Neuronal stem cell (in vitro differentiated cells): ENCODE data around the gene RANBP10.

Experiments used
- DNase-seq: peaks from one replicate; pipeline ENCODE4 v3.0.0-alpha.2; 2013; ENCODE audit warnings: low spot score
- H2AFZ ChIP-seq: one replicate; pipeline ENCODE4 v1.6.1; 2013; ENCODE audit warnings: mild to moderate bottlenecking, low read length, inconsistent platforms
- H2AK5ac ChIP-seq: 2 replicates; pipeline ENCODE4 v1.6.1; 2013; ENCODE audit warnings: low read depth, mild to moderate bottlenecking, inconsistent platforms, low read length, moderate library complexity, mixed read lengths
- H2BK120ac ChIP-seq: 2 replicates; pipeline ENCODE4 v1.6.1; 2013; ENCODE audit warnings: low read depth, mild to moderate bottlenecking, inconsistent platforms, low read length, moderate library complexity, mixed read lengths
- H2BK12ac ChIP-seq: one replicate; pipeline ENCODE4 v1.6.1; 2013; ENCODE audit warnings: low read length, inconsistent platforms
- H2BK15ac ChIP-seq: 2 replicates; pipeline ENCODE4 v1.6.1; 2013; ENCODE audit warnings: mild to moderate bottlenecking, low read length, inconsistent platforms, mixed read lengths
- H2BK5ac ChIP-seq: one replicate; pipeline ENCODE4 v1.6.1; 2013; ENCODE audit warnings: inconsistent platforms, mild to moderate bottlenecking, low read length, moderate library complexity
- H3K14ac ChIP-seq: one replicate; pipeline ENCODE4 v1.6.1; 2013; ENCODE audit warnings: low read length, inconsistent platforms
- H3K18ac ChIP-seq: 2 replicates; pipeline ENCODE4 v1.6.1; 2013; ENCODE audit warnings: low read length, inconsistent platforms
- H3K23ac ChIP-seq: 2 replicates; pipeline ENCODE4 v1.6.1; 2013; ENCODE audit warnings: low read depth, mild to moderate bottlenecking, mixed read lengths, low read length, inconsistent platforms; ENCODE audit not compliant: poor library complexity
- H3K27ac ChIP-seq: replicated peaks from 3 replicates; pipeline ENCODE4 v1.5.1; 2013; ENCODE audit warnings: low read length, inconsistent platforms
- H3K27me3 ChIP-seq, 3 experiments: 2 replicates each; pipeline ENCODE4 v1.6.1; 2013; ENCODE audit warnings: low read length in 3 of 3, mild to moderate bottlenecking in 2 of 3, inconsistent platforms in 1 of 3, low read depth in 1 of 3, mixed read lengths in 1 of 3, moderate library complexity in 1 of 3; ENCODE audit not compliant: control insufficient read depth in 3 of 3, insufficient read depth in 3 of 3
- H3K36me3 ChIP-seq, 2 donors: replicated peaks in 1 of 2; 2 replicates each; pipeline ENCODE4 v1.6.1; 2013; ENCODE audit warnings: low read length in 2 of 2; ENCODE audit not compliant: control insufficient read depth in 2 of 2, insufficient read depth in 2 of 2
- H3K4ac ChIP-seq: 2 replicates; pipeline ENCODE4 v1.6.1; 2013; ENCODE audit warnings: inconsistent platforms, mild to moderate bottlenecking, low read length, moderate library complexity
- H3K4me1 ChIP-seq, 2 donors: 1 replicate in 1 of 2; 2 replicates in 1 of 2; pipeline ENCODE4 v1.6.1; 2013; ENCODE audit warnings: low read length in 2 of 2, low read depth in 1 of 2; ENCODE audit not compliant: control insufficient read depth in 2 of 2, insufficient read depth in 1 of 2
- H3K4me2 ChIP-seq: one replicate; pipeline ENCODE4 v1.6.1; 2013; ENCODE audit warnings: mild to moderate bottlenecking, low read length, inconsistent platforms; ENCODE audit not compliant: insufficient read depth, poor library complexity, severe bottlenecking
- H3K4me3 ChIP-seq, 2 donors: 2 replicates each; pipeline ENCODE4 v1.5.1; 2013; ENCODE audit warnings: low read length in 2 of 2, mild to moderate bottlenecking in 2 of 2, inconsistent platforms in 1 of 2, moderate library complexity in 1 of 2
- H3K79me1 ChIP-seq: one replicate; pipeline ENCODE4 v1.6.1; 2013; ENCODE audit warnings: low read depth, mild to moderate bottlenecking, inconsistent platforms, low read length, moderate library complexity
- H3K9ac ChIP-seq: one replicate; pipeline ENCODE4 v1.6.1; 2013; ENCODE audit warnings: mild to moderate bottlenecking, low read depth, low read length, inconsistent platforms; ENCODE audit not compliant: poor library complexity
- H3K9me3 ChIP-seq, 2 donors: replicated peaks in 1 of 2; 2 replicates each; pipeline versions ENCODE3 to v1.6.1; 2013; ENCODE audit warnings: low read length in 2 of 2, mild to moderate bottlenecking in 2 of 2, inconsistent platforms in 1 of 2, low read depth in 1 of 2, mixed read lengths in 1 of 2, moderate library complexity in 1 of 2; ENCODE audit not compliant: control insufficient read depth in 2 of 2, insufficient read depth in 1 of 2
- H4K8ac ChIP-seq: one replicate; pipeline ENCODE4 v1.6.1; 2013; ENCODE audit warnings: low read depth, mild to moderate bottlenecking, inconsistent platforms, low read length, moderate library complexity
- H4K91ac ChIP-seq: one replicate; pipeline ENCODE4 v1.6.1; 2013; ENCODE audit warnings: low read length, low read depth, mild to moderate bottlenecking, inconsistent platforms; ENCODE audit not compliant: poor library complexity
- WGBS, 2 donors: extraction: QIAGEN DNeasy Blood & Tissue Kit; methylation state at CpG; one replicate each; pipeline ENCODE4 v1.1.7; 2013; ENCODE audit warnings: missing lambda C conversion rate in 2 of 2, mixed read lengths in 1 of 2; ENCODE audit not compliant: insufficient read length in 2 of 2, insufficient replicate concordance in 1 of 2; ENCODE audit errors: extremely low coverage in 2 of 2; 5-methylcytosine and 5-hydroxymethylcytosine counted together

Gene RANBP10

DNA sequence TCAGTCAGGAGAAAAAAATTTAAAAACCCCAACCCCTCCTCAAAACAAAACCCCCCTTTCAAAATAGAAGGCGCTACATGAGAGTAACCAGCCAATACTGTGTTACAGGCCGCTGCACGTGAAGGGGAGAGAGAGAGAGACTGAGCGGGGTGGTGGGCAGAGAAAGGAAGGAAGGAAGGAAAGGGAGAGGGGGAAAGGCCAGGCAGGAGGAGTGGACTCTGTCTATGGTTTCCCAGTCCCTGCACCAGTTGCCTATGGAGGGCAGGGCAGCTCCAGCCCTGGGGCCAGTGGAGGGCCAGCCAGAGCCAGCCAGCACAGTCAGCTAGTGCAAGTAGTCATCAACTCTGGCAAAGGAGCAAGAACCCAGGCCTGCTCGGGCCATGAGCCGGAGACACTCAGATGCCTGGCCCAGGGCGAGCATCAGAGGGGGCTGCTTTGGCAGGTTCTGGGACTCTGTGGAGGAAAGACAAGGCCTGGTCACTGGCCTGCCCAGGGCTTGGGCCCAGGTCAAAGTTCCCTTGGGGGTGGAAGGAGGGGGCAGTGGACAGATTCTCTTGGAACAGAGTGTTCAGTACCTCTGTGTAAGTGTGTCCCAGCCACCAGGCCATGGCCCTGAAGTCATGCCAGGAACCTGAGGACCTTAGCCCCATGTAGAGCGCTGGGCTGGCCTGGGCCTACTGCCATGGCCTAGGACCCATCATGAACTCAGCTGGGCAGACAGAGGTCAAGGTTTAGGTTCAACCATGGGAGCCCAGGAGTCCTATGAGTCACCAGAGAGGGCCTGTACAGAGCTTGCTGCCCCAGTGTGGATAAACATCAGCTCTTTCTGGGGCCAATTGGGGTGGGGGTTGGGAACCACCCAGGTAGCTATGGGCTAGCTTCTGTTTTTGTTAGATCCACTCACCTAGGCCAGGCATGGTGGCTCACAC is 80.0 kb downstream of the RANBP10 start:
- Histone ChIP-seq H4K8ac (no peak overlapping the region), H3K36me3 (peaks cover 49 to 80% of the 10 kb centered on the region in 2 donors), H3K9me3 (no peaks in the 10 kb centered on the region), H3K4me3 (no peak overlapping the region), H3K14ac (no peak overlapping the region), H3K4me2 (no peak overlapping the region), H3K79me1 (no peaks in the 10 kb centered on the region), H3K23ac (no peak overlapping the region), H3K4me1 (no peaks in the 10 kb centered on the region), H3K18ac (no peak overlapping the region), H3K4ac (no peak overlapping the region), H3K9ac (no peak overlapping the region), H2BK120ac (no peak overlapping the region), H2BK5ac (no peak overlapping the region), H3K27me3 (no peaks in the 10 kb centered on the region), H4K91ac (no peak overlapping the region), H2BK15ac (no peak overlapping the region), H3K27ac (no peak overlapping the region), H2AFZ (no peak overlapping the region), H2BK12ac (no peak overlapping the region), H2AK5ac (no peak overlapping the region)
- no CpG with 5 or more reads among the region's 8 CpGs for WGBS, 2 donors
- no peak for DNase-seq

DNA sequence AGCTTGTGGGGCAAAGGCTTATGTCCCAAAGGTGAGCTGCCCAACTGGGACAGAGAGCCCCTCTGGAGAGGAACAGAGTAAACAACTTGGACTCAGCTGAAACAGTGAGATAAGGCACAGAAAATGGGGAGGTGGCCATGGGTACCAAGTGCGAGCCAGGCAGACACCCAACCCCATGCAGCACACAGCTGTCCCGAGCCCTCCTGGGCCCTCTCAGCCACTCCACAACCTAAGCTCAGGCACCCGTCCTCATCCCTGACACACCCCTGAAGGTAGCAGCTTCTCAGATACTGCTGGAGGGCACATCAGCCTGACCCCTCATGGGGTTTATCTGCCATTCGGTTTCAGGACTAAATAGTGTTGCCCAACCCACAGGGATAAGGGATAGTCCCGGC is 82.5 kb downstream of the RANBP10 start:
- no peak for DNase-seq
- Histone ChIP-seq H3K4me1 (peaks cover 4 to 7% of the 10 kb centered on the region in 2 donors), H3K79me1 (no peaks in the 10 kb centered on the region), H3K27me3 (no peaks in the 10 kb centered on the region), H3K36me3 (peaks cover 28 to 55% of the 10 kb centered on the region in 2 donors), H2BK15ac (no peak overlapping the region), H3K9me3 (no peaks in the 10 kb centered on the region), H2BK12ac (no peak overlapping the region), H3K18ac (no peak overlapping the region), H2AFZ (no peak overlapping the region), H3K27ac (no peak overlapping the region), H4K91ac (no peak overlapping the region), H4K8ac (no peak overlapping the region), H3K4ac (no peak overlapping the region), H2BK5ac (no peak overlapping the region), H3K23ac (no peak overlapping the region), H2AK5ac (no peak overlapping the region), H3K9ac (no peak overlapping the region), H3K14ac (no peak overlapping the region), H3K4me3 (no peak overlapping the region), H2BK120ac (no peak overlapping the region), H3K4me2 (no peak overlapping the region)
- WGBS, 2 donors = no CpG with 5 or more reads among the region's 5 CpGs

- Histone ChIP-seq H3K27ac (no peak overlapping the region), H4K8ac (no peak overlapping the region), H3K14ac (no peak overlapping the region), H2BK120ac (no peak overlapping the region), H3K18ac (no peak overlapping the region), H3K27me3 (no peaks in the 10 kb centered on the region), H3K23ac (peak overlapping the region; percentile 13), H3K79me1 (no peaks in the 10 kb centered on the region), H4K91ac (peak overlapping the region; percentile 46), H3K4me1 (peaks cover 4 to 7% of the 10 kb centered on the region in 2 donors), H2AFZ (no peak overlapping the region), H3K36me3 (peaks cover 23 to 49% of the 10 kb centered on the region in 2 donors), H3K4ac (no peak overlapping the region), H2BK15ac (no peak overlapping the region), H3K4me3 (peak overlapping the region in 1 of 2 donors; percentile 21), H3K9ac (peak overlapping the region; percentile 27), H2AK5ac (no peak overlapping the region), H3K4me2 (no peak overlapping the region), H2BK5ac (no peak overlapping the region), H3K9me3 (no peaks in the 10 kb centered on the region), H2BK12ac (no peak overlapping the region)
- DNase-seq = no peak
- WGBS, 2 donors = no CpG with 5 or more reads among the region's 5 CpGs
Observed at GRCh38 chr16:67723151-67723910, 83.0 kb downstream of the RANBP10 start.

- Histone ChIP-seq H2BK12ac (no peak overlapping the region), H3K27me3 (no peaks in the 10 kb centered on the region), H2BK120ac (no peak overlapping the region), H2BK15ac (no peak overlapping the region), H3K27ac (no peak overlapping the region), H4K8ac (no peak overlapping the region), H3K4me2 (no peak overlapping the region), H3K36me3 (peaks cover 7 to 39% of the 10 kb centered on the region in 2 donors), H3K4me1 (peaks cover 6 to 7% of the 10 kb centered on the region in 2 donors), H3K9me3 (no peaks in the 10 kb centered on the region), H2AFZ (peak overlapping the region; percentile 94), H3K4me3 (peak overlapping the region in 1 of 2 donors; percentile 82), H3K79me1 (no peaks in the 10 kb centered on the region), H3K14ac (no peak overlapping the region), H3K23ac (no peak overlapping the region), H3K9ac (no peak overlapping the region), H3K18ac (no peak overlapping the region), H4K91ac (no peak overlapping the region), H2AK5ac (no peak overlapping the region), H2BK5ac (no peak overlapping the region), H3K4ac (no peak overlapping the region)
- DNase-seq = no peak
- WGBS, 2 donors = no CpG with 5 or more reads among the region's 1 CpG
Observed at GRCh38 chr16:67720236-67720635, 86.1 kb downstream of the RANBP10 start.
